Cerebellar nuclear complex (tissue), 1 donor: ENCODE measurements around the gene CDKAL1.
"Not testable (repeated sequence)": the region's sequence is repeated elsewhere in the genome, so short reads cannot be mapped to it uniquely, and the experiment has no call there.

Source experiments
- DNase-seq, 2 experiments: peaks; one replicate each; lab custom pipeline; 2025; lab: John Stamatoyannopoulos, UW

CDKAL1 gene

DNA sequence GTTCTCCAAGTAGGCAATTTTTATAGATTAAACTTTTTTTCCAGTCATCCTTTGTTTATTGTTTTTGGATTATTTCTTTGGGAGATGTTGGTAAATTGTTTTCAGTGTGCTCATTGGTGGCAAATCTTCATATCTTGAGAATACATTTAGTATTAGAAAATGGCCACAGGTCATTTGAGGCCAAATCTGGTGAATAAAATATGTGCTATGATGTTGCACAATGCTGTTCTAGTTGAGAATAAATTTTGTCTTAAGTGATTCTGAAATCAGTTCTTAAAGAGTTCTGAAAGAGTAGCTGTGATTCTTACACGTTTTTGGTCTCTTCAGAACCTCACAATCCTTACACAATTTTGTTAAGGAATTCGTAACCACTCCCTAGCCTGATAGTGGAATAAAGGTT is 20.1 kb downstream of the CDKAL1 start:
- no peak for DNase-seq

GRCh38 chr6:20554817-20555216 is 20.6 kb downstream of the CDKAL1 start:
- DNase-seq = no peak

GRCh38 chr6:20559924-20560551 is 25.8 kb downstream of the CDKAL1 start:
- no peak for DNase-seq

DNA sequence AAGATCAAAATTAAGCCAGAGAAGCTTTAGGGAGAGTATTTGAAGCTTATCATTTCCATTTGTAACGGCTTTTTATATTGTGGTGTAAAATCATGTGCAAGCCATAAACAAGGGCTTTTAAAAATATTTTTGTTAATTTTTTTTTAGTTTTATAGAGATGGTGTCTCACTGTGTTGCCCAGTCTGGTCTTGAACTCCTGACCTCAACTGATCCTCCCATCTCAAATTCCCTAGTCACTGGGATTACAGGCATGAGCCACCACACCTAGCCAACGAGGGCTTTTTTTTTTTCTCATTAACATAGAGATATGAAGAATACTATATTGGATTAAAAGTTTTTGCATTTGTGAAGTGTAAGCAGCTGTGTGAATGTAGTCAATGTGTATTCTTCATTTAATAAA is 29.1 kb downstream of the CDKAL1 start:
- DNase-seq = no peak

- peak in 1 of 2 experiments; percentile 8 for DNase-seq
Measured at GRCh38 chr6:20564269-20564668, 30.0 kb downstream of the CDKAL1 start.

DNA sequence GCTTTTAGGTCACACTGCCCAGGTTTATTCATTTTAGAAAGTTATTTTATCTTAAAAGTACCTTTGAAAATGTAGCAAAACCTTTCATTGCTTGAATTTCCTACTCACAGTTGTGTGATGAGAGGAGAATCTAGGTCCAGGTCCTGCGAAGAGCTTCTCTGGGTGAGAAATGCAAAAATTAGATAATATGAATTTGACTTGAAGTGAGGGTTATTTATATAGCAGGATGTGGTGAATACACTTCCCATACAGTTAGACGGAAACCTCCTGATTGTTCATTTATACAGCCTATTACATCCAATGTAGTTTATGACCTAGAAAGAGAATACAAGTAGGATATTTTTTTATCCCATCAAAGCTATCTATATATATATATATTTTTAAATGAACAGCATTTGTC is 30.5 kb downstream of the CDKAL1 start:
- DNase-seq = no peak

DNA sequence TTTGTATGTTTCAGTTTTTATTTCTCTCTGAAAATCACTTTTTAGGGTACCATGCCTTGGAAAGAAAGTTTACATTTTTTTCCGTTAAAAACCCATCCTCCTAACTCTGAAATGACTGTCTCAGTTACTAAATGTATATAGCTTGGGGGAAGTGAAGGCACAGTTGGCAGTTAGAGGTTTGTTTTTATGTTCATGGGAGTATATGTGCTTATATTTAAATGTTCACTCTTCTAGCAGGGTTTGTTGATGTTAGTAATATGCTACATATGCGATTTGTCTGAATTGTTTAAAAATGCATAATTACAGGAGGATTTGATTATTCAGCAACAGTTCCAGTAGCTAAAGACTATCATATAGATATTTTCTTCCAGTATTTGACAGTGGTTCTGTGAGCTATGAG is 31.1 kb downstream of the CDKAL1 start:
- no peak for DNase-seq

- DNase-seq = no peak
Measured at GRCh38 chr6:20566109-20566508, 31.9 kb downstream of the CDKAL1 start.

GRCh38 chr6:20569000-20569610 is 34.8 kb downstream of the CDKAL1 start:
- DNase-seq = no peak

- DNase-seq = no peak
Measured at GRCh38 chr6:20571261-20571660, 37.0 kb downstream of the CDKAL1 start.

- no peak for DNase-seq
Measured at GRCh38 chr6:20572288-20572687, 38.0 kb downstream of the CDKAL1 start.

GRCh38 chr6:20572940-20573339 is 38.7 kb downstream of the CDKAL1 start:
- no peak for DNase-seq

DNA sequence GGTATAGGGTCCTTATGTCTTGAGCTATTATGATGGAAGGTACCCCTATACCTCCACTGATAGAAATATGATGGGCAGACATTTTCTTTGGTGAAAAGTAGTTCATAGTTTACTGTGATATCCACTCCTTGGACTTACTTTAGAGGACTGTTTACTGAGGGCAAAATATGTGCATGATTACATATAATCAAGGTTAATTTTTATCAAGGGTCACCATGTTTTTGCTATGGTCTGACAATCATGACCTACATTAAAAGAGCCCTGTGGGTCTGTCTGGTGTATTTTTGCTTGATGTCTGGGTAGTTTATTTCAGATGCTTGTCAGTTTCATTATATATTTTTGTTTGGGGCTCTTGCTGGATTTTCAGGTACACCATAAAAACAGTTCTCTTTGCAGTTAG is 40.1 kb downstream of the CDKAL1 start:
- DNase-seq = no peak

DNA sequence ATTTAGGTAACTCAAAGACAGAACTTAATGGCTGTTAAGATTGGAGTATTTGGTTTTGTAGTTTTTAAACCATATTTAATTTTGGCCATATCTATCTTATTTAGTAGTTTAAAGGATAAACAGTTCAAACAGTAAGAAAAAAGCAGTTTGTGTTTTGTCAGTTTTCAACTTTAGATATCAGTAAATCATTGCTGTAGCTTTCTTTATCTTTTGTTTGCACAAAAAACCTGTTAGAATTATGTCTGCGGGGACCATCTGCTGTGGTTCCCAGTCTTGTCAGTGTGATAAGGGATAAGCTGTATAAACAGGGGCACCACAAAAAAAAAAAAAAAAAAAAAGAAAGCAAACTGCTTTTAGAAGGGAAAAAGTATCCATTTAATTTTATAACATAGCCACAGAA is 40.9 kb downstream of the CDKAL1 start:
- no peak for DNase-seq

DNA sequence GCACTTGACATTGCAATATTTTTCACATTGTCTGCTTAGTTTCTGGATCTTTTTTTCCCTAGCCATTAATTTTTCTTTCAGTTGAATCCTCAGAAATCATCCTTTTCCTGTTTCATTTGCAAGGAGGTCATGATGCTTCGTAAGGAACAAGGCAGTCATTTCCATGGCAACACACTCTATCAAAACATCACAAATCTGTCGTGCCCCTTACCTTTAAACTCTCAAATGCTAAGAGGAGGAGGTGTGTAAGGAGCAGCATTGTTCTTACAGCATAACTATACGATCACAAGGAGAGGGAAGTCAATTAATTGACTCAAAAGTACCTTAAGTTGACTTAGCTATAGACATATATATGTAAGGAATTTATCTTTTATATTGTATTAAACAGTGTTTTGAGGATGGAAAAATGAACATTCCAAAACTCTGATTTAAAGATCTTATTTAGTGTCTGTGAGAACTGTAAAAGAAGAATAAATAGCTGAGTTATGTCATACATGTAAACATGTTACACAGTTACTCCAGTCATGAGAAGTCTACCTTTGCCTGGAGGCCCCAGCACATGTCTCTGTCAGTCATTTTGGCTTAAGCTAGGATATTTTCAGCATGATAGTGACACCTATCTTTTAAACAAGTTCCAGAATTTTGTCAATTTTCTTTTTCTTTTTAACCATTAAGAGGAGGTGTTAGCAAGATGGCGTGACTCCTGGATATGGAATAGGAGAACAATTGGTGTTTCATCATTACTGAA is 41.6 kb downstream of the CDKAL1 start:
- no peak for DNase-seq

GRCh38 chr6:20577173-20577688 is 43.0 kb downstream of the CDKAL1 start:
- DNase-seq = no peak

DNA sequence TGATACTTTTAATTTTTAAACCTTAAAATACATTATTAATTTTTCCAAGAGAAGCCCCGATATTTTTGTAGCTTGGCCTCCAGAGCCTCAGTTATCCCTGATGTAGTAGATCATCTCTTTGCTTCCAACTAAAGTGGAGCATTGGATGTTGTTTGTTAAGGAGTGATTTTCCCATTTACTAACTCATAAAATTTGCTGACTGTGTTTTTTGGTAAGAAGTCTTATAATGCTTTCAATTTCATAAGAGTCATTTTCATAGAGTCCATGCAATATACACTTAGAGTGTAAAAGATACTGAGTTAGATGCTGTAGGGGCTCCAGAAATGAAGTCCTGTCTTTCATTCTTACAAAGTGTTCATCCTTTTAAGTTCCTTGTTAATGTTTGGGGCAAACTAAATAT is 46.8 kb downstream of the CDKAL1 start:
- DNase-seq = no peak

- no peak for DNase-seq
Measured at GRCh38 chr6:20582586-20583443, 48.6 kb downstream of the CDKAL1 start.

DNA sequence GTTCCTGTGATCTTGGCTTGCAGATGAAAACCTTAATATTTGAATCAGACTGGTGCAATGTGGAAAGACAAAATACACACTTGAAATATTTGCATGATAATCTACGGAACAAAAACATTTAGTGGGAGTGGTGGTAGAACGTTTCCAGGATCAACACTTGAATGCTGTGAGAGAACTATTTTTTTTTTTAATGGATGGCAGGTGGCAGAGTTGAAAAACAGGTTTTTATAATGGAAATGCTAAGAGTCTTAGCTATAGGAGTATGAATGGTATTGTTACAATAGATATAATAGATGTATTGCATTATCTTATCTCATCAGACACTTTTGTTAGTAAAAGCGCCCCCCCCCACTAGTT is 49.2 kb downstream of the CDKAL1 start:
- DNase-seq = no peak

- no peak for DNase-seq
Measured at GRCh38 chr6:20584100-20584731, 50.0 kb downstream of the CDKAL1 start.

- DNase-seq = no peak
Measured at GRCh38 chr6:20589266-20589665, 55.0 kb downstream of the CDKAL1 start.

DNA sequence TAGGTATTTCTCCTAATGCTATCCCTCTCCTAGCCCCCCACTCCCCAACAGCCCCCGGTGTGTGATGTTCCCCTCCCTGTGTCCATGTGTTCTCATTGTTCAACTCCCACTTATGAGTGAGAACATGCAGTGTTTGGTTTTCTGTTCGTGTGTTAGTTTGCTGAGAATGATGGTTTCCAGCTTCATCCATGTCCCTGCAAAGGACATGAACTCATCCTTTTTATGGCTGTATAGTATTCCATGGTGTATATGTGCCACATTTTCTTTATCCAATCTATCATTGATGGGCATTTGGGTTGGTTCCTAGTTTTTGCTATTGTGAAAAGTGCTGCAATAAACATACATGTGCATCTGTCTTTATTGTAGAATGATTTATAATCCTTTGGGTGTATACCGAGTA is 56.2 kb downstream of the CDKAL1 start:
- not testable (repeated sequence) for DNase-seq
